ENCODE measurements around the gene KLK14.

Gene KLK14

DNA sequence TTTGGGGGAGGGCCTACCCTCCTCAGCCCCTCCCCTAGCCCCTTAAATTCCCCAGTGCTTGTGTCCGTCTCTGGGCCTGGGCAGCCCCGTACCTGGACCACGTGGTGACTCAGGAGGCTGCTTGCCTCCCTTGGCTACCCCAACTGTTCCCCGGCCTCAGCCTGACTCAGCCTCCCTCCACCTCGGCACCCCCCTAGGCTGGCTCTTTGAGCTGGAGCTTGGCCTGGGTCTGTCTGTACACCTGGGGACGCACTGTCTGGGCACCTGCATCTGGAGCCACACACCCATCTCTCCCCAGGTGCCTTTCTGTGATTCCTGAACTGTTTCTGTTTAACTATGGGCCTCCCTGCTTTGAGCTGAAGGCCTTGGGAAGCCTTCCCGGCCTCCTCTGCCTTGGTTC, 1.8 kb upstream of the KLK14 start:
- DNase-seq: no peak

DNA sequence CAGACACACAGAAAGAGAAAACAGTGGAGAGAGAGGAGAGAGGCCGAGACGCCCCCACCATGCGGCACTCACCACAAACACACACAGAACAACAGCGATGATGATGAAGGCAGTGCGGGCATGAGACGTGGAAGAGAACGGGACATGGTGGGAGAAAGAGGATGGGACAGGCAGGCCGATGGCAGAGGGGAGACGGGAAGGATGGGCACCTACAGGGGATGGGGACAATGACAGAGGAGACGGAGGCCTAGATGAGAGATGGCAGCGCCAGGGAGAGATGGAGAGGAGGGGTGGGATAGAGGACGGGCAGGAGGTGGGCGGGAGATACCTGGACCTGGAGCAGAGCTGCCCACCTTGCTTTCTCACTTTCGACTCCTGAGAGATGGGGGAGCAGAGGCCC, 1.1 kb upstream of the KLK14 start:
- no peak for DNase-seq

DNA sequence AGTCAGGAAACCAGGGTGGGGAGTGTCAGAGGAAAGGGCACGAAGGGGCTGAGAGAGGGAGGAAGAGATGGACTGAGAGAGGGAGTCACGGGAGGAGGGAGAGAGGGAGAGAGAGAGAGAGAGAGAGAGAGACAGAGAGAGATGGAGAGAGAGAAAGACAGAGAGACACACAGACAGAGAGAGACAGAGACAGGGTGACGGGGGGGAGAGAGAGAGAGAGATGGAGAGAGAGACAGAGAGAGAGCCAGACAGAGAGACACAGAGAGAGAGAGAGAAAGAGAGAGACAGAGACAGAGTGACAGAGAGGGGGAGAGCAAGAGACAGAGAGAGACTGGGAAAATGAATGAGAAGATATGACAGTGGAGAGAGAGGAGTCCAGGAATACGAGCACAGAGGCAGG, 494 bp upstream of the KLK14 start:
- DNase-seq: no peak

DNA sequence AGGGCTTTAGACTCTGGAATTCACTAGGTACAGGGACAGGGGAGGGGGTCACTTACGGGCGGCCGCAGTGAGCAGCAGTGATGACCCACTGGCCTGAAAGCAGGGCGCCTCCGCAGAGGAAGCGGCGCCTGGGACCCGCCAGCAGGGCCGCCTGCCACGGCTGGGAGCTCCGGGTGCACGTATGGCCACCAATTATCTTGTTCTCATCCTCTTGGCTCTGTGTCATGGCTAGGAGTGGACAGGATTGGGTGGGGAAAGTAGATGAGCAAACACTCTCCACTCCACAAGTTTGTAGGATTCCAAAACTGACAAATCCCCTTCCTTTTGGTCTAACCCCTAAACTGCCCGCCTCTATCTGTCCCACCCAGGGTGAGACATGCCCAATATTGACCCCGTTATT, 1.2 kb downstream of the KLK14 start:
- DNase-seq: no peak

DNA sequence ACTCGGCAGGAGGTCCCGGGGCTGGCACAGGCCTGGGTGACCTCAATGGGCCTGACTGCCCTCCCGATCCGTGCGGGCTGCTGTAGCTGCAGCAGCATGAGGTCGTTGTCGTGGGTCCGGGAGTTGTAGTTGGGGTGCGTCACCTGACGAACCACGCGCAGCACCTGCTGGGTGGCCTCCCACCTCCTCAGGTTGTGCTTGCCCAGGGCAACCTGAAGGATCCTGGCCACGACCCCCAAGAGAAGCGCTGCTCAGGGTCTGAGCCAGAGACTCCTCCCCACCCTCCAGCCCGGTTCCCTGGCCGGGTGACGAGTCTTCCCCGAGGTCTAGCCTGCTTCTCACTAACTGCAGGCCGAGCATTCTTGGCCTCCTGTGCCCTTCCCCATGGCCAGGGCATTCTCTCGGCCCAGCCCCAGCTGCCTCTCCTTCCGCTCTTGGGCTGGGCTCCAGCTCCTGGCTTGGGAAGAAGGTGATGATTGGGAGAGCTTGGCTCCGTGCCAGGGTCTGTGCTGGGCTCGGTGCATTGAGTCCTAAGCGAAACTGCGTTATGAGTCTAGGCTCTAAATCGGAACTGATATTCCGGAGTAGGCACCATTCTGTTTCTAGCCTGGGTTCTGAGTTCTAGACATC, 3.1 kb downstream of the KLK14 start:
- DNase-seq: no peak

DNA sequence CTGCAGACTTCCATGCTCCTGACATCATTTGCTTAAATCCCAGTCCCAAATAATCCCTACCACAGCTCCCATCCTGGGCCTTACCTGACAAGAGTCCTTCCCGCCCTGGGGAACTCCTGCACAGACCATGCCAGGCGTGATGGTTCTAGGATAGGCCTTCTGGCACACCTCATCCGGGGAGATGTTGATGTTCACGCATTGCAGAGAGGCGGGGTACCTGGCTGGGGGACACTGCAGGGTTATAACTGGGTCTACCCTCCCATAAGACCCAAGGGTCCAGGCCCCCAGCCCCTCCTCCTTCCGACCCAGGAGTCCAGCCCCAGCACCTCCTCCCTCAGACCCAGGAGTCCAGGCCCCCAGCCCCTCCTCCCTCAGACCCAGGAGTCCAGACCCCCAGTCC, 4.0 kb downstream of the KLK14 start:
- DNase-seq: no peak

DNA sequence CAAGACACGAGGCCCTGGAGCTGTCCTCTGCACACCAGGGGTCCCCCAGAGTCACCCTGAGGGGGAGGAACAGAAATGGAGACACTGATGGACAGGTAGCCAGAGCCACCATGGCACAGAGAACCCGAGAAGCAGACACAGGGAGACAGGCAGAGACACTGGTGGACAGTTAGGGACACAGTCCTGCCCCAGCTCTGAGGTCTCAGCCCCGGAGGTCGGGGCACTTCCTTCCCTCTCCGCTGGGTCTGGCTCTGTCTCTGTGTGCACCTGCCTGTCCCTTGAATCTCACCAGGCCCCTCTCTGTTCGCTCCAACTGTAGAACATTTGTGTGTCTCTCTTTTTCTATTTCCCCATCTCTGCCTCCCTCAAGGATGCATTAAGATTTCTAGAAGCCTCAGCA, 4.6 kb downstream of the KLK14 start:
- no peak for DNase-seq

DNA sequence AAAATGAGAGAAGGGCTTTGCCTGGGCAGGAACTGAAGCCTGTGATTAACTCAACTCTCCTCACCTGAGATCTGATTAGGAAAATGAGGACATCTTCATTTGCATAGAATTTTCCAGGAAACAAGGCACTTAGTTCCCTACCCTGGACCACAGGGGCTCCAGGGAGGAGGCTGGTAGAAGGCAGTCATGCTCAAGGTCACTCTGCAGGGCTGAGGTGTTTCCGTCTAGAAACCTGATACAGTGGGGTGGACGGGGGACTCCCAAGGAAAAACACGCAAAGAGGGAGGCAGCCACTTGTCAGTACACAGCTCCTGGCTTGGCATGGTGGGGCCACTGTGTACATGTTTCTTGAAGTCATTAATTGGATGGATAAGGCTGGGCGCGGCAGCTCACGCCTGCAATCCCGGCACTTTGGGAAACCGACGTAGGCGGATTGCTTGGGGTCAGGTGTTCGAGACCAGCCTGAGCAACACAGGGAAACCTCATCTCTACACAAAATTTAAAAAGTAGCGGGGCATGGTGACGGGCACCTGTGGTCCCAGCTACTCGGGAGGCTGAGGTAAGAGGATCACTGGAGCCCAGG, 6.0 kb downstream of the KLK14 start:
- DNase-seq: no peak

DNA sequence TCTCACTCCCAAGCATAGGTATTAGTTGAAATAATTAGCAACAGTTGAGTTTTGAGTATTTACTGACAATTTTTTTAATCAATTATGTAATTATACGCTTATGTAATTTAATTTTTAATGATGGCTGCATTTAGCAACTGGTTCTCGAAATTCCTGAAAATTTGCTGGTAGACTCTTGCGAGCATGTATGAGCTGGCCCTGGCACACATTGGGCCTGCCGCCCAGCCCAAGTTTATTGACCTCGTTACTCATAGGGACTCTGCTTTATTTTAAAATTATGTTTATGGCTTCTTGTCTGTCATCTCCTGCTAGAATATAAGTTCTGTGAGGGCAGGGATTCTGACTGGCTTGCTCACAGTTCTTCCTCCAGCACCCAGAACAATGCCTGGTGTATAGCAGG, 6.7 kb downstream of the KLK14 start:
- DNase-seq: no peak

DNA sequence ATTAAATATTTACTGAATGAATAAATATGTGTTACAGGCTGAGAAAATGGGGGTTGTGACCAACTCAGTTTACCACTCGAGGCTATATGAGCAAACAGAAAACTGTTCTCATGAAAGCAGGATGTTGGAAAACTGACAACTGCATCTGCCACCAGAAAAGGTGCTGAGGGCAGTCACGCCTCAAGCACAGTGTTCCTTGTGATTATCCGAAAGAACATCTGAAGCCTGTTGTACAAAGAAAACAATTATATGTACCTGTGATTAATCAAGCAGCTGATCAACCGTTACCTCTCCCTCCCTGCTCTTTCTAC, 11.6 kb downstream of the KLK14 start:
- DNase-seq: no peak

DNA sequence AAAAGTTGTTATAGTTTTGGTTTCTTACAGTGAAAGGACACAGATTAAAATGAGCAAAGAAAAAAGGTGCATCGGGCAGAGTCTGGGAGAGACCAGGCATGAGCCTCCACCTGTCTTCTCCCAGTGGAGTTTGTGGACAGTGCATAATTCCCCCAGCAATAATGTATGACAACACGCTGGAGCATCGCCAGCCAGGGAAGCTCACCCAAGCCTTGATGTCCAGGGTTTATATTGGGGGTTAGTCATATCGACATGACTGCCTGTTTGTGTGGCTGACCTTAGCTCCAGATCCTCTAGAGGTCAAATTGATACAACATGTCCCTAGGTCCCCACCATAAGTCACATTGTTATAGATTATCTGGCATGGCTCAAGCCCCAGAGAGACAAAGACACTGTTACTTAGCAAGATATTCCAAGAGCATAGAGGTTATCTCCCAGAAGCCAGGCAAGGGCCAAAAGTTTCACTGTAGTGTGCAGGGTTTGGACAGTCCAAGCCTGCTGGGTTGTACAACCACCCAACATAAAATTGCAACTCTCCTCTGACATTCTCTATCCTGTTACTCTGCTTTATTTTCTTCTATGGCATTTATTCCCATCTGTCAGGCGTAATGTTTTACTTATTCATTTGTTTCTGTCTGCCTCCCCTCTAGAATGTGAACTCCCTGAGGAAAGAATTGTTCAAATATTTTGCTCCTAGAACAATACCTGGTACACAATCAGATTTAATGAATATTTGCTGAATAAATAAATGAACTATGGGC, 12.2 kb downstream of the KLK14 start:
- DNase-seq: no peak

DNA sequence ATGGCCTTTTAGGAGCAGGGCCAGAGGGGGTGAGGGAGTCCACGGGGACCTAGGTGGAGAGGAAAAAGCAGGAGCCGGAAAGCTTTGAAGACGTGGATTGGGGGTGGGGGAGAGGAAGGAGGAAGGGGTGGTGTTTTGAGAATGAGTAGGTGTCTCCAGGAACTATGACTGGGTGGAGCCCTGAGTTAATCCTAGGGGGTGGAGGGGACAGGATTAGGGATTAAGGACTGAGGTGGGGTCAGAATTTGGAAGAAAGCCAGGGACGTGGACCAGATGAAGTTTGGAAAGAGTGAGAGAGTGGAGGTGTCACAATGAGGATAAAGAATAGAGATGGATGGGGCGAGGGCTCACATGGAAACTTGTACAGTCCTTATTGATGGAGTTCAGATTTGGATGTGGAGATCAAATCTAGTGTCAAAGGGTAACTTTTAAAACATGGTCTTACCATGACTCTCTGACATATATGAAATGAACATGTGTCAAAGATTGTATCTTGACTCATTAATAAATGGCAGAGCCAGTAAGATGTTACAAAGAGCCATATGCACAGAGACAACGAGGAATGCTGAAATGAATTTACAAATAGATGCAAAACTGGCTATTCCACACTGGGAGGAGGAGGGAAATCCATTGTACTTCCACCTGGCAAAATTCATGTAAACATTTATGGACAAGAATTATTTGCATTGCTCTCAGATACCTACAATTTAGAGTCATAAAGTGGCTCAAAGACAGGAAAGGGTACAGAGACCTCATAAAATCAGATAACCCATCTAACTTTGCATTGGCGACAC, 16.1 kb downstream of the KLK14 start:
- no peak for DNase-seq

DNA sequence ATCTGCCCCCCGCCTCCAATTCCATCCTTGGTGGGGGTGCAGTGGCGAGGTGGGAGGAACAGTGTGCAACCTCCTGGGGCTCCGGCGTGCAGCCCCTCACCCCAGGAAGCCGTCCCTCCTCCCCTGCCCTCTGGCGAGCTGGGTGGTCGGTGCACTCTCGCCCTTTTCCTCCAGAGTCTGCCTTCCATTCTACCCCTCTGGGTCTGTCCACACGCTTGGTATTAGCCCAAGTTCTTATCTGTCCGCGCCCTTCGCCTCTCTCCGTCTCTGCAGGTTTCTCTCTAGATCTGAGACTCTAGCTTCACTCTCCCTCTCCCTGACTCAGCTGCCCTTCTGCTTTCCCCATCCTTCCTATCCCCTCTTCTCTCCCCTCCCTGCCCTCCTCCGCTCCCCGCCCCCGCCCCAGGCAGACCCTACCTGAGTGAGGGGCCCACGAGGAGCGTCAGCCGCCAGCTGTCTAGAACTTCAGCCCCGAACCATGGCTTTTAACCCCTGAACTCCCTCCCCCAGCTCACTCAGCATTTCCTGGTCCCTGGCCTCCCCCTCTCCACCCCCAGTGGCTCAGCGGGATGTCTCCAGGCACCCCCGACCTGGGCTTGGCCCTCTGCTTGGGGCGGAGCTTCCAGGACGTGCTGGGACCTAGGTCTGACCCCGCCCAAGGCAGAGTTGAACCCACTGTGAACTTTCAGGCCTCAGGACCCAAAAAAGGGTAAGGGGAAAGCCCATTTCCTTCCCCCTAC, 17.3 kb downstream of the KLK14 start:
- DNase-seq: no peak

DNA sequence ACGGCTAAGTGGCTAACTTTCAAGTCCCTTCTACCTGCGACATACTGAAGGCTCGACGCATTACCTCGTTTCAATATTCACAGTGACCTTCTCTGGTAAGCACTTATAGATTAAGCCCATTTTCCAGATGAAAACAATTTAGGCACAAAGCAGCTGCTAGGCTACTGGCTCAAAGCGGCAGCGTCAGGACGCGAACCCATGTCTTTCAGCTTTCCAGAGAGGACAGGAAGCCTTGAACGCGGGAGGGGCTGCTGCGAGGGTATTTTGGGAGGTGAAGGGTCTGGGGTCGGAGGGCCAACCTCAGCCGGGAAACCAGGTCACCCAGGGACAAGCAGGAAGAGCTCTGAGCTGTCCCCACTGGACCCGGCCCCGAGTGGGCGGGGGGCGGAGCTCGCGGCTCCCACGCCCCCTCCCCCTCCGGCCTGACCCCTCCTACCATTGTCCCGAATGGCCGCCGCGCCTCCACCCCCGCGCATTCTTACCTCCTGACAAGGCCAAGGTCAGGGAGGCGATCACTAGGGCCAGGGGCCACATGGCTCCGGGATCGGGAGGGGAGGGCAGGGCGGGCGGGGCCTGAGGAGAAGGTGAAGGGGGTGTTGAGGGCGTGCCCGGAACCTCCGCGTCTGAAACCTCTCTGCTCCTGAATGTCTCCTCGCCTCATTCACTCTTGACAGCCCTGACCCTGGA, 18.0 kb downstream of the KLK14 start, which contains the start of gene KLK13:
TSS of gene KLK13 (minus strand) at position 559 of the 687 bp plus-strand sequence. CDS start at position 534, 25 bp downstream.
- no peak for DNase-seq

DNA sequence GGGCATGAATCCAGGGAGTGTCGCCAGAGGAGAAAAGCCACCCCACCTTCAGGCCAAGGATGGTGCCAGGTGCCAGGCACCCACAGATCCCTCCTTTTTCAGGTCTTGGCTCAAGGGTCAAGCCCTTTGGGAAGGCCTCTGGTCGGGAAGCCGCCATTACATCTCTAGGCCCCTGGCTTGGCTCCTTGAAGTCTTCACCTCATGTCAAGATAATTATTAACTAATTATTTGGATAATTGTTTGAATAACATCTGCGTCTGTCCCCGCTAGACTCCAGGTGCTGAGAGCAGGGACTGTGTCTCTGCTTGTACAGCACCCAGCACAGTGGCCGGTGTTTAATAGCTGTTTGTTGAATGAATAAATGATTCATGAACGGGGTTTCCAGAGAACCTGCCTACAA, 19.0 kb downstream of the KLK14 start:
- no peak for DNase-seq

DNA sequence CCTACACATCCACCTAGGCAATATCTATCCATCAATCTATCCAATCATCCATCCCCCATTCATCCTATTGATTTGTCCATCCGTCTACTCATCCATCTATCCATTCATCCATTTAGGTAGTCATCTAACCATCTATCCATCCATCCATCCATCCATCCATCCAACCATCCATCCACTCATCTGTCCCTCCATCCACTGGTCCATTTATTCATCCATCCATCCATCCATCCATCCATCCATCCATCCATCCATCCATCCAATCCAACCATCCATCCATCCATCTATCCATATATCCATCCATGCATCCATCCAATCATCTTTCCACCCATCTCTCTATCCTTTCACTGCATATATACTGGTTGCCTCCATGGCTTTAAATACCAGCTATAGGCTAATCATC, 21.7 kb downstream of the KLK14 start:
- no peak for DNase-seq

DNA sequence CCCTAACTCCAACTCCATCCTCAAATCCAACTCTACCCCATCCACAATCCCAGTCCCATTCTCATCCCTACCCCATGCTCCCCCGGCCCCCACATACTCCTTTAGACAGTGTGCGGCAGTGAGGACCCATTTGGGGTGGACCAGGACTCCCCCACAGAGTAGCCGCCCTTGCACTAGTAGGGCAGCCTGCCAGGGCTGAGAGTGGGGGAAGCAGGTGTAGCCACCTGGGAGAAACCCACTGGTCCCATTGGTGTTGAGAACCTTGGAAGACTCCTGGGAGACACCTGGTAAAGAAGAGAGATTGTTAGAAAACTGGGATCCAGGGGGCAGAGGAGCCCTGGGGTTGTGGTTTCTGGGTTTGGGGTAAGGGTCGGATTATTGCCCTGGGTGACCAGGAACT, 22.4 kb downstream of the KLK14 start:
- no peak for DNase-seq

DNA sequence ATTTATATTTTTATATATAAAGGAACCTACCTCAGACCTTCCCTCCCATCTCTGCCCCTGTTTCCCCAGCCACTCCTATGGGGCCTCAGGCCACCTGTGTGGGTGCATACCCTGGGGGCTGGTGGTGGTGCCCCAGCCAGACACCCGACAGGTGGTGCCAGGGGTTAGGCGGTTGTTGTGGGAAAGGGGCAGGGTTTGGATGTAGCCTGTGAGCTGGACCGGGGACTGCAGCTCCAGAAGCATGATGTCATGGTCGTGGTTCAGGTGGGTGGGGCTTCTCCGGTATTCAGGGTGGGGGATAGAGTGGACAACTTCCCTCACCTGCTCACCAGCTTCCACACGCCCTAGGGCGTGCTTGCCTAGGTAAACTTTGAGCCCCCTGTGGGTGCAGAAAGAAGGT, 23.0 kb downstream of the KLK14 start:
- DNase-seq: no peak

DNA sequence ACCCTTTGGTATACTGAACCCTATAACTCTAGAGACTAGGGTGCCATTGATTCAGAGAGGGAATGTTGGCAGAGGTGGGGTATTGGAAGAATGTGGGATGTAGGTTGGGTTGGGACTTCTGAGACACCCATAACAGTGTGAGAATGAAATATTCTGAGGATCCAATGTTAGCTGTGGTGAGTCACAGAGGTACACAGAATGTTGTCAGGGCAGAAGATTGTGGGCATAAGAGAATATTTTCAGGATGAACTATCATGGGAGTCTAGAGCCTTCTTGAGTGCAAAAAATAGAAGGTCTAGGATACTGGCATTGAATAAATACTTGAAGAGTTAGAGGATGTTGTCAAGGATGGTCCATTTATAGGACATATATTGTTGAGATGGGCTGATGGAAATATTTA, 26.8 kb downstream of the KLK14 start:
- DNase-seq: no peak

DNA sequence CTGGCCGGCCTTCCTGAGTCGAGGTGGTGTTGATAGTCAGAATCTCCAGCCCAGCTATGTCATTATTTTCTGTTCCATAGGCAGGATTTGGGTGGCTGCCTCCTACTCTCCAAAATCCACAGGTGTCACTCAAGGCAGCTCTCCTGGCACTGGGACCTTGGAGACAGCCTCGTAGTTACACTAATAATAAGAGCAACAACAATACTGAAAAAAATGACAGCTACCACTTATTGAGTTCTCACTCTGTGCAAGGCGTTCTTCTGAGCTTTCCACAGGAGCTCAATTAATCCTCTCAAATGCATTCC, 35.7 kb downstream of the KLK14 start:
- no peak for DNase-seq

DNA sequence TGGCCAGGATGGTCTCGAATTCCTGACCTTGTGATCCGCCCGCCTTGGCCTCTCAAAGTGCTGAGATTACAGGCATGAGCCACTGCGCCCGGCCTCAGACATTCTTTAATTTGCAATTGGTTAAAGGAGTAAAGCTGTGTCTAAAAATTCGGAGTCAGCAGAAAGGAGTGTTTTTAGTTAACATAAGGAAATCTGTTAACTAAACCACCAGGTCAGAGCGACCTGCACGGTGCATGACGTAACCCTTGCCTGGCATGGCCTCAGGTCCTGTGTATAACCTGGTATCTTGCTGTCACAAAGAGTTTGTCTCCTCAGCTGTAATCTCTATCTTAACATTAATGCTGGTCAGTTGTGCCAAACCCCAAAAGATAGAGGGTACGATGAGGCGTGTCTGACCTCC, 38.4 kb downstream of the KLK14 start:
- no peak for DNase-seq

DNA sequence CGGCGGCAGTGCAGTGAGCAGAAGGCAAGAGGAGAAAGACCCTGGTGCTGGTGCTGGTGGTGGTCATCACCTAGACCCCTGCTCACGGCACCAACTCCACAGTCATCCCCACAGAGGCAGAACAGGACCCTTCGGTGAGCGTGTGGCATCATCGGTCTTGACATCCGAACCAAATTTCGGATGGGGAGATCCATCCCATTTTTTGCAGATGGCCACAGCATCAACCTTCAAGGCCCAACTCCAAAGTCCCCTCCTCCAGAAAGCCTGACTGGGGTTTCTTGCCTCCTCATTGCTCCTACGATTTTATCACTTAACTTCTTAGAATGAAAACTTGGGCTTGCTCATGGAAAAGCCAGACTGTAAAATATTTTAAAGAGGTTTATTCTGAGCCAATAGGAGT, 39.2 kb downstream of the KLK14 start:
- DNase-seq: no peak

DNA sequence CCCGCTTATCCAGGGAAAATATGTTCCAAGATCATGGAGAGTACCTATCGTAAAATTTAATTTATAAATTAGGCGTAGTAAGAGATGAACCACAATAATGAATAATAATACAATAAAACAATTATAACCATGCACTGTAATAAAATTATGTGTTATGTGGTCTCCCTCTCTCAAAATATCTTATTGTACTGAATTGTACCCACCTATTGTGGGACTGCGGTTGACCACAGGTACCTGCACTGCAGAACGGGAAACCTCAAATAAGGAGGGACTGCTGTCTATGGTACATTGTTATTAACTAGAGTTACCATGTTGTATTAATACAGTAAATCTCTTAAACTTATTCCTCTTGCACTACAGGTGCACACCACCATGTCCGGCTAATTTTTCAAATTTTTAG, 42.5 kb downstream of the KLK14 start:
- no peak for DNase-seq

All from CD4-positive, alpha-beta T cell treated with Interleukin-1 beta for 1 hour (primary cell).